ENCODE results near the gene XPNPEP1. TPM values are rescaled to one million over a fixed set of nuclear protein-coding genes. Genes with fewer than 3 reads are reported as not detected.

The XPNPEP1 gene
- total RNA-seq, 4 donors from 2014 or later = 108 to 298 (median 127) TPM

DNA sequence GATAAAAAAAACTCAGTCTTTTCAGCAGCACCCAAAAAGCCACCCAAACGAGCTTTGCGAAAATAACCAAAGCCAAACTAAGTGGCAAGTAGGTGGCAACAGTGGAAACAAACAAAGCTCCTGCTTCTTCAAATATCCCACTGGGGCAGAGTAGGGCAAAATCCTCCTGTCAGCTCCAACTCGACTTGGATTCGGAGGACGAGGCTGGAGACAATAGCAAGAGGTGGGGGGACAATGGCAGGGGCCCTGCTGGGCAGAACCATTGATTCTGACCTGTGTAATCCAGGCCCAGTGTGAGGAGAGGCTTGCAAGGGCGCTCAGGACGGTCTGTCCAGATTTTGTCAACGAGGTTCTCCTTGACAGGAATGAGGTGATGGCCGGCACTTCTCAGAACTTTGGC, 35.5 kb downstream of the XPNPEP1 start:
- intact Hi-C loops (cut with DNase I; ENCODE audit: low total_unique reads) = loop anchor here (10.0 kb wide), 2 partner anchors 127 to 397 kb away; no protein-coding TSS in a partner anchor

DNA sequence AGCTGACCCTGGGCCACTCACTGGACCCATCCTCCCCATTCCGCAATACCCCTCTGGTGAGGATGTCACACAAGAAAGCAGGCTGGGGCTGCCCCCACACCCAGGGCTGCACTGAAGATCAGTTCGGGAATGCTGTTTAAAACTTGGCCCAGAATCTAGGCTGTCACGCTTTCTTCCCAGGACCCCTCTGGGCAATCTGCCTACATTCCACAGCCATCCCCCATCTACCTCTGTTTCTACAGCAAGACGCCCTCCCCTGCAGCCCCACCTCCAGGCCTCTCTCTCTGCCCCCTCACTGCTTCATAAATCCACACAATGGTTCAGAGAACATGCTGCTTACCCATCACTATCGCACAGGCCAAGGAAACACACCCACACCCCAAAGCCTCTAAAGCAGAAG, 36.1 kb downstream of the XPNPEP1 start:
- no peak overlapping the region for H3K4me3 ChIP-seq
- no peaks in the 10 kb centered on the region for H3K27me3 ChIP-seq
- no peaks in the 10 kb centered on the region for H3K9me3 ChIP-seq
- WGBS, 2 donors (ENCODE audit: low coverage in 1 of 2) = 74 to 93% methylated on average over 2 to 5 of the region's 5 CpGs
- H3K27ac ChIP-seq = no peak overlapping the region
- peaks cover 5 to 34% (median 8%) of the 10 kb centered on the region in 4 donors for H3K4me1 ChIP-seq
- peaks cover 0 to 26% (median 12%) of the 10 kb centered on the region in 4 donors for H3K36me3 ChIP-seq
- DNase-seq = no peak
- intact Hi-C loops (cut with DNase I; ENCODE audit: low total_unique reads) (loop anchor here (10.0 kb wide), 2 partner anchors 128 to 398 kb away; no protein-coding TSS in a partner anchor), in situ Hi-C loops (cut with MboI; ENCODE audit: low pct_ligation_motif_present in 1 of 4, low pct_unique_long_range_greater_than_20kb in 1 of 4, low sequenced_read_pairs in 3 of 4) (loop anchor here in 3 of 4 donors (10.0 to 25.0 kb wide), 6 partner anchors 100 to 675 kb away; partner anchors contain the start of gene SMC3 (in 1 of the 3))
- TF ChIP-seq EP300 (IDR thresholded peaks at IDR 0.05; ENCODE audit: low read depth) (no peak), POLR2AphosphoS5 (IDR thresholded peaks at IDR 0.05) (no peak), POLR2A (IDR thresholded peaks at IDR 0.05) (no peak)
- TF ChIP-seq, protein P1, sequence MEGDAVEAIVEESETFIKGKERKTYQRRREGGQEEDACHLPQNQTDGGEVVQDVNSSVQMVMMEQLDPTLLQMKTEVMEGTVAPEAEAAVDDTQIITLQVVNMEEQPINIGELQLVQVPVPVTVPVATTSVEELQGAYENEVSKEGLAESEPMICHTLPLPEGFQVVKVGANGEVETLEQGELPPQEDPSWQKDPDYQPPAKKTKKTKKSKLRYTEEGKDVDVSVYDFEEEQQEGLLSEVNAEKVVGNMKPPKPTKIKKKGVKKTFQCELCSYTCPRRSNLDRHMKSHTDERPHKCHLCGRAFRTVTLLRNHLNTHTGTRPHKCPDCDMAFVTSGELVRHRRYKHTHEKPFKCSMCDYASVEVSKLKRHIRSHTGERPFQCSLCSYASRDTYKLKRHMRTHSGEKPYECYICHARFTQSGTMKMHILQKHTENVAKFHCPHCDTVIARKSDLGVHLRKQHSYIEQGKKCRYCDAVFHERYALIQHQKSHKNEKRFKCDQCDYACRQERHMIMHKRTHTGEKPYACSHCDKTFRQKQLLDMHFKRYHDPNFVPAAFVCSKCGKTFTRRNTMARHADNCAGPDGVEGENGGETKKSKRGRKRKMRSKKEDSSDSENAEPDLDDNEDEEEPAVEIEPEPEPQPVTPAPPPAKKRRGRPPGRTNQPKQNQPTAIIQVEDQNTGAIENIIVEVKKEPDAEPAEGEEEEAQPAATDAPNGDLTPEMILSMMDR (IDR thresholded peaks at IDR 0.05) = no peak

More for the DNA sequence above, 35.5 kb downstream of the XPNPEP1 start:
- Histone ChIP-seq H3K27ac (no peak overlapping the region), H3K27me3 (no peaks in the 10 kb centered on the region), H3K4me1 (peaks cover 5 to 39% (median 8%) of the 10 kb centered on the region in 4 donors), H3K4me3 (no peak overlapping the region), H3K36me3 (peaks cover 0 to 21% (median 9%) of the 10 kb centered on the region in 4 donors), H3K9me3 (no peaks in the 10 kb centered on the region)
- no peak for DNase-seq
- TF ChIP-seq EP300 (IDR thresholded peaks at IDR 0.05; ENCODE audit: low read depth) (no peak), POLR2A (IDR thresholded peaks at IDR 0.05) (no peak), POLR2AphosphoS5 (IDR thresholded peaks at IDR 0.05) (no peak)
- TF ChIP-seq, protein P1 (IDR thresholded peaks at IDR 0.05) = no peak
- WGBS, 2 donors (ENCODE audit: low coverage in 1 of 2) = 91% methylated on average over 9 of the region's 9 CpGs; no CpG with 5 or more reads in 1 of the 2 donors
- in situ Hi-C loops (cut with MboI; ENCODE audit: low pct_ligation_motif_present in 1 of 4, low pct_unique_long_range_greater_than_20kb in 1 of 4, low sequenced_read_pairs in 3 of 4) = loop anchor here in 3 of 4 donors (10.0 to 25.0 kb wide), 6 partner anchors 100 to 675 kb away; partner anchors contain the start of gene SMC3 (in 1 of the 3)

DNA sequence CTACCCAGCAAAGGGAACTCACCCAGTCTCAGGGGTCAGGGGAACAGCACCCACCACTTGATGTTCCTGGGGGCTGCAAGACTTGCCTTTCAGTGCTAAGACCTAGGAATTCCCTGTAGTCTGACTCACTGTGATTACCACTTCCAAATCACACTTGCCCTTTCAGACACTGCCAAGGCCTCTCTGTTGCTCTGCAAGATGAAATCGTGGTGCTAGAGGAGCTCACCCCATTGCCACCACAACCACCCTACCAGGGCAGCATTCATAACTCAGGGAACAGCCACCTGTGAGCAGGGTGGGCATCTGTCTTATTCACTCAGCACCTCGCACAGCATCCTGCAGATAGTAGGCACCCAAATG, 36.5 kb downstream of the XPNPEP1 start:
- H3K27me3 ChIP-seq = no peaks in the 10 kb centered on the region
- no peak for DNase-seq
- WGBS, 2 donors (ENCODE audit: low coverage in 1 of 2) = 78% methylated on average over 2 of the region's 2 CpGs; no CpG with 5 or more reads in 1 of the 2 donors
- intact Hi-C loops (cut with DNase I; ENCODE audit: low total_unique reads) = loop anchor here (10.0 kb wide), 2 partner anchors 128 to 398 kb away; no protein-coding TSS in a partner anchor
- peaks cover 5 to 30% (median 8%) of the 10 kb centered on the region in 4 donors for H3K4me1 ChIP-seq
- H3K4me3 ChIP-seq = no peak overlapping the region
- no peak overlapping the region for H3K27ac ChIP-seq
- in situ Hi-C loops (cut with MboI; ENCODE audit: low pct_ligation_motif_present in 1 of 4, low pct_unique_long_range_greater_than_20kb in 1 of 4, low sequenced_read_pairs in 3 of 4) = loop anchor here in 3 of 4 donors (10.0 to 25.0 kb wide), 6 partner anchors 101 to 676 kb away; partner anchors contain the start of gene SMC3 (in 1 of the 3)
- peaks cover 0 to 31% (median 14%) of the 10 kb centered on the region in 4 donors for H3K36me3 ChIP-seq
- H3K9me3 ChIP-seq = no peaks in the 10 kb centered on the region
- TF ChIP-seq EP300 (IDR thresholded peaks at IDR 0.05; ENCODE audit: low read depth) = no peak
- TF ChIP-seq, protein P1 (IDR thresholded peaks at IDR 0.05) = no peak
- no peak for TF ChIP-seq POLR2AphosphoS5 (IDR thresholded peaks at IDR 0.05)
- TF ChIP-seq POLR2A (IDR thresholded peaks at IDR 0.05) = no peak

DNA sequence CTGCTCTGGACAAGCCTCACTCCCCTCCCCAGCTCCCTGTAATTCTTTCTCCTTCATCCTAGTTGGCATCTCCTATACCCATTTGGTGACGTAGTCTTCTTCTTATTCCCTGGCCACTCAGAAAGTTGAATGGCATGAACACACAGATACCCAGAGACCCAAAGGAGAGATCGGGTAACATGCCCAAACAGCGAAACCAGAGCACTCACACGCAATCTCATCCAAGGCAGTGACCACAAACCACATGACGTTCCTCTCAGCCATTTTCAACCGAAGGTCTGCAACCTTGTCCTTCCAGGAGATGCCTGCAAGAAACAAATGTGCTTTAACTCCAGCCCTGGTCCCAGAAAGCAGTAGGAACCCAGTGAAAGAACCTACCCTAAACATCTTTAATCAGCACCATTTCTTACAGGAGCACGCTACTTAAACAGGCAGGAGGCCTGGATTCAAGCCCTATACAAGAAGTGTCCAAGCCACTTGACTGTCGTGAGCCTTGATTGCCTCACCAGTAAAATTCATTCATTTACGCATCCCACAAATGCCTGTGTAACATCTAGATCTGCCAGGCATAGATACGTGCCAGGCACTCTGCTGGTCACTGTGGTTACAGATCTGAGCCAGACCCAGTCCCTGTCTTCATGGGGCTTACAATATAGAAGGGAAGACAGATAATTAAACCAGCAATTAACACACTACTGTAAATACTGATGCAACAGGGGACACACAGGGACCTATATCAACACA, 37.1 kb downstream of the XPNPEP1 start:
- in situ Hi-C loops (cut with MboI; ENCODE audit: low pct_ligation_motif_present in 1 of 4, low pct_unique_long_range_greater_than_20kb in 1 of 4, low sequenced_read_pairs in 3 of 4) = loop anchor here in 3 of 4 donors (10.0 to 25.0 kb wide), 6 partner anchors 101 to 676 kb away; partner anchors contain the start of gene SMC3 (in 1 of the 3)
- DNase-seq = no peak

More for the DNA sequence above, 37.1 kb downstream of the XPNPEP1 start:
- intact Hi-C loops (cut with DNase I; ENCODE audit: low total_unique reads) = loop anchor here (10.0 kb wide), 2 partner anchors 129 to 399 kb away; no protein-coding TSS in a partner anchor
- Histone ChIP-seq H3K27ac (no peak overlapping the region), H3K27me3 (no peaks in the 10 kb centered on the region), H3K36me3 (peaks cover 0 to 34% (median 16%) of the 10 kb centered on the region in 4 donors), H3K4me3 (no peak overlapping the region), H3K9me3 (no peaks in the 10 kb centered on the region), H3K4me1 (peaks cover 5 to 28% (median 8%) of the 10 kb centered on the region in 4 donors)
- WGBS, 2 donors (ENCODE audit: low coverage in 1 of 2) = 77 to 92% methylated on average over 8 to 10 of the region's 10 CpGs
- TF ChIP-seq POLR2AphosphoS5 (IDR thresholded peaks at IDR 0.05) (no peak), EP300 (IDR thresholded peaks at IDR 0.05; ENCODE audit: low read depth) (no peak), POLR2A (IDR thresholded peaks at IDR 0.05) (no peak)
- TF ChIP-seq, protein P1 (IDR thresholded peaks at IDR 0.05) = no peak

All from transverse colon (tissue), 4 donors.